ENCODE data around the gene CMTM8.

DNA sequence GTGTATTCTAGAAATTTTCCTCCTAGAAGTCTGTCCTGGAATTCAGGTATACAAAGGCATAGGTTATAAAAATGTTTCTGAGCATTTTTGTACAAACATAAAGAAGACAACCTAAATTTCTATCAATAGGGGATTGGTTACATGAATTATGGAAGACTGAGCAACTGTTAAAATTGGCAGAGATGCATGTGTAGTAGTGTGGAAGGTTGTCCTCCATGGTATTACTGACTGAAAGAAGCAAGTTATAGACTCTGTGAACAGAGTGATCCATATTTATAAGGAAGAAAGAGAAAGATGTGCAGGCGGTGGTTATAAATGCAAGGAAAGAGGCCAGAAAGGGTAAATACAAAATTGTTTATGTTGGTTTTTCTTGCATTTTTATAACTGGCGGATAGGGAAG, 114.9 kb downstream of the CMTM8 start:
- no peak for TF ChIP-seq GATA2 (IDR thresholded peaks at IDR 0.05; ENCODE audit: low read depth, low read length)
- no peak for TF ChIP-seq GATA3 (IDR thresholded peaks at IDR 0.05; ENCODE audit: low read depth, low read length)
